B cell (primary cell): Measurements from ENCODE around the gene BCL2L11. TPM values are rescaled to one million over a fixed set of nuclear protein-coding genes. Genes with fewer than 3 reads are reported as not detected.
A peak's percentile ranks its signal among the peaks of the same experiment; 100 is the strongest.

ENCODE experiments used
- ATAC-seq: fragments of 200-7000 bp; cut with Tn5 transposase; one replicate; pipeline ENCODE4 v1.10.0; 2021; ENCODE audit warnings: low read depth, mild to moderate bottlenecking, moderate number of reproducible peaks, moderate library complexity
- CTCF ChIA-PET: fragments of 350-600 bp; sonication (Branson Sonifier 250); formaldehyde crosslinking; loops from one replicate; lab custom pipeline; 2021; ENCODE audit warnings: antibody characterized with exemption, inconsistent platforms; lab: Charles Lee
- POLR2A ChIA-PET: fragments of 350-600 bp; sonication (Branson Sonifier 250); formaldehyde crosslinking; loops from one replicate; lab custom pipeline; 2021; ENCODE audit warnings: antibody characterized with exemption; lab: Charles Lee
- DNase-seq: peaks from one replicate; pipeline ENCODE4 v3.0.0; 2013
- H2AFZ ChIP-seq: 2 replicates; pipeline ENCODE4 v1.6.1; 2012; ENCODE audit warnings: mild to moderate bottlenecking, low read depth, low read length; ENCODE audit not compliant: insufficient read depth, poor library complexity, severe bottlenecking
- H3K27ac ChIP-seq, 2 donors: 1 replicate in 1 of 2; 2 replicates in 1 of 2; pipeline ENCODE4 v1.5.1; 2012 to 2013; ENCODE audit warnings: low read length in 2 of 2, mild to moderate bottlenecking in 2 of 2, moderate library complexity in 1 of 2
- H3K27me3 ChIP-seq, 4 experiments: fragments of 200-600 bp in 1 of 4; sonication (generic) in 1 of 4; replicated peaks in 1 of 4; 1 replicate in 2 of 4; 2 replicates in 2 of 4; pipeline versions ENCODE4 v1.6.1 to v1.7.0; 2013 to 2016; ENCODE audit warnings: low read length in 3 of 4, mild to moderate bottlenecking in 2 of 4, mixed read lengths in 1 of 4, moderate library complexity in 1 of 4; ENCODE audit not compliant: insufficient read depth in 4 of 4, control insufficient read depth in 3 of 4; ENCODE audit errors: control extremely low read depth in 1 of 4
- H3K36me3 ChIP-seq, 2 experiments: replicated peaks in 1 of 2; 1 replicate in 1 of 2; 2 replicates in 1 of 2; pipeline versions ENCODE4 v1.6.1 to v1.7.1; 2013; ENCODE audit warnings: low read length in 1 of 2; ENCODE audit not compliant: insufficient read depth in 2 of 2, control insufficient read depth in 1 of 2; ENCODE audit errors: control extremely low read depth in 1 of 2, extremely low read depth in 1 of 2
- H3K4me1 ChIP-seq, 2 donors: fragments of 200-600 bp in 1 of 2; sonication (generic) in 1 of 2; 1 replicate in 1 of 2; 2 replicates in 1 of 2; pipeline versions ENCODE4 v1.5.1 to v1.6.1; 2013 to 2017; ENCODE audit warnings: low read length in 2 of 2; ENCODE audit not compliant: control insufficient read depth in 2 of 2, insufficient read depth in 2 of 2
- H3K4me2 ChIP-seq: replicated peaks from 2 replicates; pipeline ENCODE3; 2012; ENCODE audit warnings: mild to moderate bottlenecking, low read depth, low read length; ENCODE audit not compliant: poor library complexity, severe bottlenecking
- H3K4me3 ChIP-seq, 5 experiments: fragments of 200-600 bp in 1 of 5; sonication (generic) in 1 of 5; 1 replicate in 3 of 5; 2 replicates in 2 of 5; pipeline versions ENCODE4 v1.5.1 to v1.7.0; 2011 to 2016; ENCODE audit warnings: low read length in 4 of 5, mild to moderate bottlenecking in 4 of 5, low read depth in 2 of 5, control low read depth in 1 of 5, moderate library complexity in 1 of 5; ENCODE audit not compliant: insufficient read depth in 1 of 5; ENCODE audit errors: control extremely low read depth in 1 of 5, extremely low read depth in 1 of 5
- H3K79me2 ChIP-seq: fragments of 200-600 bp; sonication (generic); one replicate; pipeline ENCODE4 v1.6.0; 2016; ENCODE audit warnings: low read length; ENCODE audit not compliant: control insufficient read depth, insufficient read depth
- H3K9ac ChIP-seq: fragments of 200-600 bp; sonication (generic); 2 replicates; pipeline ENCODE4 v1.6.1; 2017; ENCODE audit warnings: mild to moderate bottlenecking, low read length, moderate library complexity
- H3K9me3 ChIP-seq, 3 donors: one replicate each; pipeline versions ENCODE4 v1.6.1 to v1.7.1; 2013; ENCODE audit warnings: low read length in 2 of 3; ENCODE audit not compliant: control insufficient read depth in 2 of 3, insufficient read depth in 1 of 3; ENCODE audit errors: control extremely low read depth in 1 of 3
- H4K20me1 ChIP-seq: 2 replicates; pipeline ENCODE4 v1.6.0; 2012; ENCODE audit warnings: mild to moderate bottlenecking, low read length; ENCODE audit not compliant: insufficient read depth, control insufficient read depth, poor library complexity, severe bottlenecking
- H3K27ac Mint-ChIP-seq: one replicate; pipeline ENCODE4 v1.8.0; 2021; ENCODE audit warnings: mixed read lengths
- H3K27me3 Mint-ChIP-seq: one replicate; pipeline ENCODE4 v1.8.0; 2021; ENCODE audit warnings: mixed read lengths
- H3K4me1 Mint-ChIP-seq: one replicate; pipeline ENCODE4 v1.8.0; 2021; ENCODE audit warnings: mixed read lengths
- H3K4me3 Mint-ChIP-seq: one replicate; pipeline ENCODE4 v1.8.0; 2021; ENCODE audit warnings: mixed read lengths
- H3K9me3 Mint-ChIP-seq: one replicate; pipeline ENCODE4 v1.8.0; 2022; ENCODE audit warnings: mixed read lengths; ENCODE audit not compliant: insufficient read depth
- EZH2 ChIP-seq: IDR thresholded peaks from 2 replicates; pipeline ENCODE4 v1.6.1; 2012; ENCODE audit warnings: borderline replicate concordance, low read depth, mild to moderate bottlenecking, moderate library complexity, low read length; ENCODE audit not compliant: insufficient read depth, poor library complexity, severe bottlenecking
- WGBS: methylation state at CpG from one replicate; pipeline ENCODE4 v1.1.5; 2013; ENCODE audit warnings: missing lambda C conversion rate; ENCODE audit not compliant: insufficient coverage; 5-methylcytosine and 5-hydroxymethylcytosine counted together
- intact Hi-C: fragments of 100-400 bp; cut with micrococcal nuclease; formaldehyde crosslinking; loops from one replicate; pipeline ENCODE4 v1.10.0; 2022
- polyA plus RNA-seq: library from polyadenylated mRNA; depleted of rRNA; stranded (reverse); fragments of >200 nt; gene quantifications from 2 replicates; pipeline ENCODE4 v1.2.3, GENCODE V29; 2012
- total RNA-seq, 2 donors: library from RNA; stranded (reverse); fragments of 120-200 nt in 1 of 2; gene quantifications; 1 replicate in 1 of 2; 2 replicates in 1 of 2; pipeline versions ENCODE4 v1.2.3 to v1.2.4, GENCODE V29; 2013 to 2022
- TF ChIP-seq, protein P1 (sequence below): fragments of 200-600 bp; IDR thresholded peaks from one replicate; pipeline ENCODE4 v1.8.0; 2022; ENCODE audit warnings: antibody characterized with exemption, mild to moderate bottlenecking

Gene BCL2L11
- total and polyA plus RNA-seq, 2 donors (not counting 1 experiment from before 2014, with no cell fraction given) = 13.8 to 164 TPM

GRCh38 chr2:111145951-111146350, 25.2 kb downstream of the BCL2L11 start:
- Mint-ChIP-seq H3K9me3 (no peaks in the 10 kb centered on the region), H3K27ac (no peak overlapping the region), H3K4me3 (no peak overlapping the region), H3K27me3 (no peaks in the 10 kb centered on the region), H3K4me1 (peaks cover 4% of the 10 kb centered on the region)
- ChIA-PET POLR2A (no interaction called here), CTCF (no interaction called here)
- Histone ChIP-seq H3K4me1 (peaks cover 3 to 12% of the 10 kb centered on the region in 2 donors), H3K27me3 (no peaks in the 10 kb centered on the region), H3K79me2 (peaks cover 14% of the 10 kb centered on the region), H3K4me2 (no peak overlapping the region), H3K36me3 (peaks cover 0 to 8% of the 10 kb centered on the region in 2 experiments), H3K9me3 (peaks cover 0 to under 1% (median 0%) of the 10 kb centered on the region in 3 donors), H3K27ac (no peak overlapping the region), H3K9ac (no peak overlapping the region), H4K20me1 (peaks cover 37% of the 10 kb centered on the region), H2AFZ (no peak overlapping the region), H3K4me3 (no peak overlapping the region)
- TF ChIP-seq, protein P1, sequence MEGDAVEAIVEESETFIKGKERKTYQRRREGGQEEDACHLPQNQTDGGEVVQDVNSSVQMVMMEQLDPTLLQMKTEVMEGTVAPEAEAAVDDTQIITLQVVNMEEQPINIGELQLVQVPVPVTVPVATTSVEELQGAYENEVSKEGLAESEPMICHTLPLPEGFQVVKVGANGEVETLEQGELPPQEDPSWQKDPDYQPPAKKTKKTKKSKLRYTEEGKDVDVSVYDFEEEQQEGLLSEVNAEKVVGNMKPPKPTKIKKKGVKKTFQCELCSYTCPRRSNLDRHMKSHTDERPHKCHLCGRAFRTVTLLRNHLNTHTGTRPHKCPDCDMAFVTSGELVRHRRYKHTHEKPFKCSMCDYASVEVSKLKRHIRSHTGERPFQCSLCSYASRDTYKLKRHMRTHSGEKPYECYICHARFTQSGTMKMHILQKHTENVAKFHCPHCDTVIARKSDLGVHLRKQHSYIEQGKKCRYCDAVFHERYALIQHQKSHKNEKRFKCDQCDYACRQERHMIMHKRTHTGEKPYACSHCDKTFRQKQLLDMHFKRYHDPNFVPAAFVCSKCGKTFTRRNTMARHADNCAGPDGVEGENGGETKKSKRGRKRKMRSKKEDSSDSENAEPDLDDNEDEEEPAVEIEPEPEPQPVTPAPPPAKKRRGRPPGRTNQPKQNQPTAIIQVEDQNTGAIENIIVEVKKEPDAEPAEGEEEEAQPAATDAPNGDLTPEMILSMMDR = no peak
- no peak for TF ChIP-seq EZH2
- no peak for DNase-seq
- WGBS = no CpG with 5 or more reads among the region's 2 CpGs
- intact Hi-C loops = no loop called here
- no peak for ATAC-seq

DNA sequence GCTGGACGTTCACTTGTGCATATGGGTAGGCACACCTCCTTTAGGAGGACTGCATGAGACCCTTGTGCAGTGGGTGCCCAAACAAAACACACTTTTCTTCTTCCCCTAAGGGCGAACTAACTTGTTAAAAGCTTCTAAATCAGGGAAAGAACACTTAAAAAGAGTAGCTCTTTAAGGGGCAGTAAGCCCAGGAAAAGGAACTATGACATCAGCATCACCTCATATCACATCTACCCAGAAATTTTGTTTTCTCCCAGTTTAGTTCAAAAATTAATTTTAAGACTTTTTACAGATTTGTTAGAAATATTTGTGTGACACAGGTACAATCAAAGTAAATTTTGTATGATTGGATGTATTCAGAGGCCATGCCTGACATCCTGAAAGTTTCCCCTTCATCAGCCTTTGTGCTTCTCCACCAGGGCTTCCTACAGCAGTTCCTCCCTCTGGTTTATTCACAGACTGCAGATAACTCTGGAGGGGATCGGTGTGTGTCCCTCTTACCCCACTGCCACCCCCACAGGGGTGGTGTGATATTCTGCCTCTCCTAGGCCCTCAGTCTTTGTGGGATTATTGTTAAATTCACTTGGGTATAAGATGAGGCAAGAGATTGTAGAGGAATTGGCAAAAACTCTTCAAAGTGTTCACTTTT, 27.6 kb downstream of the BCL2L11 start:
- Histone ChIP-seq H3K4me1 (peaks cover 3 to 12% of the 10 kb centered on the region in 2 donors), H2AFZ (no peak overlapping the region)

More for the DNA sequence above, 27.6 kb downstream of the BCL2L11 start:
- ChIA-PET CTCF (interaction anchor here (1.2 kb wide), 1 partner anchor 9 kb away, joined by 3 read pairs; no protein-coding TSS in a partner anchor), POLR2A (no interaction called here)
- H3K4me3 ChIP-seq = no peak overlapping the region
- 100% methylated on average over 1 of the region's 3 CpGs for WGBS
- peaks cover 8% of the 10 kb centered on the region for H3K79me2 ChIP-seq
- no peaks in the 10 kb centered on the region for H3K27me3 Mint-ChIP-seq
- H3K27ac ChIP-seq = peak overlapping the region in 1 of 2 donors; percentile 45
- H3K9me3 ChIP-seq = no peaks in the 10 kb centered on the region
- H4K20me1 ChIP-seq = peaks cover 25% of the 10 kb centered on the region
- intact Hi-C loops = no loop called here
- peaks cover 4% of the 10 kb centered on the region for H3K4me1 Mint-ChIP-seq
- ATAC-seq (no peak), DNase-seq (no peak)
- TF ChIP-seq, protein P1 = no peak
- H3K4me3 Mint-ChIP-seq = no peak overlapping the region
- H3K27ac Mint-ChIP-seq = peak overlapping the region; percentile 23
- peak overlapping the region; percentile 5 for H3K4me2 ChIP-seq
- peaks cover 0 to 21% of the 10 kb centered on the region in 2 experiments for H3K36me3 ChIP-seq
- H3K27me3 ChIP-seq = no peaks in the 10 kb centered on the region
- no peak overlapping the region for H3K9ac ChIP-seq
- no peaks in the 10 kb centered on the region for H3K9me3 Mint-ChIP-seq
